ENCODE measurements around the gene GSN.

The GSN gene

DNA sequence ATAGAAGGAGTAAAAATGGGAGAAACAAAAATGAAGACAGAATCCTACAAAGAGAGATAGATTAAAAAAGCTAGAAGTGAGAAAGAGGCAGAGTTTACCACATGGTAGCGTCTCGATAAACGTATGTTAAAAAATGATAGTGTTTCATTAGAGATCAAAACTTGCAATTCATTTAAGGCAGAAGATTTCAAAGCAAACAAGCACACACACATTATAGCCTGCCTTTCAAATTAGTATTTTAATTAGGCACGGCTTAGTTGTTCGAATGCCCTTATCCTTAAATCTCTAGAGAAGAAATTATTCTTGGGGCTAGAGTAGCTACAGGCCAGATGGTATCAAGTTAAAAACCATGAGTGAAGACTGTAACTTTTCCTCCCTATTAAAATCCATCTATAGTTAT lies 96.1 kb downstream of the GSN start:
- Mint-ChIP-seq H3K27me3 (no peaks in the 10 kb centered on the region), H3K36me3 (ENCODE audit: insufficient read depth) (peaks cover 26% of the 10 kb centered on the region), H3K4me3 (peak overlapping the region; percentile 0 to 56), H3K4me1 (ENCODE audit: low read depth in 2 of 2) (peaks cover 36 to 76% of the 10 kb centered on the region in 2 donors), H3K9me3 (no peaks in the 10 kb centered on the region), H3K27ac (peak overlapping the region in 1 of 2 donors; percentile 88)
- ATAC-seq (replicated peaks) (no peak), DNase-seq (no peak)

- no peak for ATAC-seq (replicated peaks)
- Mint-ChIP-seq H3K27ac (peak overlapping the region; percentile 53 to 88), H3K4me1 (ENCODE audit: low read depth in 2 of 2) (peaks cover 31 to 68% of the 10 kb centered on the region in 2 donors), H3K9me3 (no peaks in the 10 kb centered on the region), H3K4me3 (peak overlapping the region; percentile 44 to 56), H3K36me3 (ENCODE audit: insufficient read depth) (peaks cover 29% of the 10 kb centered on the region), H3K27me3 (no peaks in the 10 kb centered on the region)
- no peak for DNase-seq
Observed at GRCh38 chr9:121364886-121365285, 96.9 kb downstream of the GSN start.

DNA sequence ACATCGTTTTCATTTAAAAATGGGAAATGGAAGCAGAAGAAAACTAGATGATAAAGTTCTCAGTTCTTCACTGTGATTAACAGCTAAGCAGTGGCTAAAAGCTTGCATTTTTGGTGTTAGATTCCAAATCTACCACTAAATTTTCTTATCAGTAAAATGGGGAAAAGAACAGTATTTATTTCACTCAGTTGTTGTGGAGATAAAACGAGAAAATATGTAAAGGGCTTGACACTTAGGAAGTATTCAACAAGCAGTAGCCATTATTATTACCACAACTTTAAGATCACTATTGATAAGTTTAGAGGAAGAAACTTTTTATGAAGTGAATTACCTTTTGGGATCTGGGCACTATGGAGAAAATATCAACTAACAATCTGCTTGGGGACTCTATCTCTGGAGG lies 97.6 kb downstream of the GSN start:
- Mint-ChIP-seq H3K36me3 (ENCODE audit: insufficient read depth) (peaks cover 34% of the 10 kb centered on the region), H3K4me3 (peak overlapping the region; percentile 44 to 56), H3K4me1 (ENCODE audit: low read depth in 2 of 2) (peaks cover 32 to 67% of the 10 kb centered on the region in 2 donors), H3K9me3 (peaks cover 0 to 5% of the 10 kb centered on the region in 2 donors), H3K27me3 (no peaks in the 10 kb centered on the region), H3K27ac (peak overlapping the region; percentile 53 to 88)
- no peak for ATAC-seq (replicated peaks)
- DNase-seq: no peak

- H3K36me3 Mint-ChIP-seq (ENCODE audit: insufficient read depth): peaks cover 26% of the 10 kb centered on the region
- no peak for ATAC-seq (replicated peaks)
- peaks cover 0 to 7% of the 10 kb centered on the region in 2 donors for H3K9me3 Mint-ChIP-seq
- H3K27me3 Mint-ChIP-seq: no peaks in the 10 kb centered on the region
- peaks cover 40 to 67% of the 10 kb centered on the region in 2 donors for H3K4me1 Mint-ChIP-seq (ENCODE audit: low read depth in 2 of 2)
- H3K27ac Mint-ChIP-seq: peak overlapping the region; percentile 88 to 89
- DNase-seq: no peak
- H3K4me3 Mint-ChIP-seq: peak overlapping the region; percentile 83 to 93
Observed at GRCh38 chr9:121366611-121367192, 98.7 kb downstream of the GSN start.

GRCh38 chr9:121367306-121368137 lies 99.6 kb downstream of the GSN start:
- peaks cover 0 to 7% of the 10 kb centered on the region in 2 donors for H3K9me3 Mint-ChIP-seq
- peaks cover 45 to 68% of the 10 kb centered on the region in 2 donors for H3K4me1 Mint-ChIP-seq (ENCODE audit: low read depth in 2 of 2)
- H3K36me3 Mint-ChIP-seq (ENCODE audit: insufficient read depth): peaks cover 24% of the 10 kb centered on the region
- H3K27me3 Mint-ChIP-seq: no peaks in the 10 kb centered on the region
- ATAC-seq (replicated peaks) (no peak), DNase-seq (no peak)
- H3K4me3 Mint-ChIP-seq: peak overlapping the region; percentile 83 to 93
- peak overlapping the region; percentile 88 to 89 for H3K27ac Mint-ChIP-seq

DNA sequence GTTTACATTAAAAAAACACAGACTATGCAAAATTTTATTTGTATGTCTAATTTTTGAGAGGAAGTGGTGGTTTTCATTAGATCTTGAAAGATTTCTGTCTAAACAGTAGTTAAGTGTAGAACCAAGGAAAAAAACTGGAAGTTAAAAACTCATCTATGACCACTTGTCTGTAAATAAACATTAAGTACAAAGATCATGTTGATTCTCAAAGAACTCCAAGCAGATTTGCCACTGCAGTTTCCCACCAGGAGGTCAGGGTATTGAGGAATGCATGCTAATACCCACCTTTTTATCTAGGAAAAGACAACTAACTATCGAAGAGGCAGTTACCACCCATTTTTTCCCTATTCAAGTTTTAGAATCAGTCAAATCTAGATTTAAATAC lies 100.2 kb downstream of the GSN start:
- Mint-ChIP-seq H3K9me3 (peaks cover 0 to 7% of the 10 kb centered on the region in 2 donors), H3K36me3 (ENCODE audit: insufficient read depth) (peaks cover 24% of the 10 kb centered on the region), H3K4me3 (peak overlapping the region; percentile 83 to 93), H3K4me1 (ENCODE audit: low read depth in 2 of 2) (peaks cover 45 to 67% of the 10 kb centered on the region in 2 donors), H3K27me3 (no peaks in the 10 kb centered on the region), H3K27ac (peak overlapping the region; percentile 83 to 88)
- no peak for ATAC-seq (replicated peaks)
- no peak for DNase-seq

GRCh38 chr9:121368745-121369144 lies 100.8 kb downstream of the GSN start:
- peaks cover 0 to 7% of the 10 kb centered on the region in 2 donors for H3K9me3 Mint-ChIP-seq
- H3K27ac Mint-ChIP-seq: peak overlapping the region; percentile 83 to 88
- ATAC-seq (replicated peaks): peak; percentile 12
- peaks cover 24% of the 10 kb centered on the region for H3K36me3 Mint-ChIP-seq (ENCODE audit: insufficient read depth)
- H3K27me3 Mint-ChIP-seq: no peaks in the 10 kb centered on the region
- DNase-seq: peak in 1 of 3 experiments; percentile 23
- H3K4me1 Mint-ChIP-seq (ENCODE audit: low read depth in 2 of 2): peaks cover 45 to 63% of the 10 kb centered on the region in 2 donors
- peak overlapping the region; percentile 83 to 93 for H3K4me3 Mint-ChIP-seq

- H3K4me1 Mint-ChIP-seq (ENCODE audit: low read depth in 2 of 2): peaks cover 43 to 55% of the 10 kb centered on the region in 2 donors
- H3K4me3 Mint-ChIP-seq: peak within 1 kb of the TSS; percentile 83 to 93
- DNase-seq (peak; percentile 75 to 79 (median 76)), ATAC-seq (replicated peaks) (peak; percentile 67)
- H3K9me3 Mint-ChIP-seq: peaks cover 0 to 7% of the 10 kb centered on the region in 2 donors
- H3K27ac Mint-ChIP-seq: peak within 1 kb of the TSS; percentile 83 to 88
- peaks cover 24% of the 10 kb centered on the region for H3K36me3 Mint-ChIP-seq (ENCODE audit: insufficient read depth)
- no peaks in the 10 kb centered on the region for H3K27me3 Mint-ChIP-seq
Observed at GRCh38 chr9:121369595-121370265, 101.8 kb downstream of the GSN start, which contains the start of gene STOM. Gene STOM (minus strand): TSS chr9:121370250. CDS start chr9:121370187, 63 bp downstream.

- H3K27me3 Mint-ChIP-seq: no peaks in the 10 kb centered on the region
- H3K9me3 Mint-ChIP-seq: peaks cover 0 to 7% of the 10 kb centered on the region in 2 donors
- peaks cover 32 to 44% of the 10 kb centered on the region in 2 donors for H3K4me1 Mint-ChIP-seq (ENCODE audit: low read depth in 2 of 2)
- peak overlapping the region in 1 of 2 donors; percentile 4 for H3K27ac Mint-ChIP-seq
- peak overlapping the region; percentile 56 to 83 for H3K4me3 Mint-ChIP-seq
- H3K36me3 Mint-ChIP-seq (ENCODE audit: insufficient read depth): peaks cover 23% of the 10 kb centered on the region
- ATAC-seq (replicated peaks) (no peak), DNase-seq (no peak)
Observed at GRCh38 chr9:121371495-121372061, 103.6 kb downstream of the GSN start.

- peaks cover 19% of the 10 kb centered on the region for H3K36me3 Mint-ChIP-seq (ENCODE audit: insufficient read depth)
- no peak overlapping the region for H3K4me3 Mint-ChIP-seq
- H3K9me3 Mint-ChIP-seq: peaks cover 0 to 7% of the 10 kb centered on the region in 2 donors
- H3K27ac Mint-ChIP-seq: peak overlapping the region in 1 of 2 donors; percentile 4
- H3K27me3 Mint-ChIP-seq: no peaks in the 10 kb centered on the region
- DNase-seq: no peak
- ATAC-seq (replicated peaks): no peak
- H3K4me1 Mint-ChIP-seq (ENCODE audit: low read depth in 2 of 2): peaks cover 27 to 36% of the 10 kb centered on the region in 2 donors
Observed at GRCh38 chr9:121372239-121373010, 104.5 kb downstream of the GSN start.

DNA sequence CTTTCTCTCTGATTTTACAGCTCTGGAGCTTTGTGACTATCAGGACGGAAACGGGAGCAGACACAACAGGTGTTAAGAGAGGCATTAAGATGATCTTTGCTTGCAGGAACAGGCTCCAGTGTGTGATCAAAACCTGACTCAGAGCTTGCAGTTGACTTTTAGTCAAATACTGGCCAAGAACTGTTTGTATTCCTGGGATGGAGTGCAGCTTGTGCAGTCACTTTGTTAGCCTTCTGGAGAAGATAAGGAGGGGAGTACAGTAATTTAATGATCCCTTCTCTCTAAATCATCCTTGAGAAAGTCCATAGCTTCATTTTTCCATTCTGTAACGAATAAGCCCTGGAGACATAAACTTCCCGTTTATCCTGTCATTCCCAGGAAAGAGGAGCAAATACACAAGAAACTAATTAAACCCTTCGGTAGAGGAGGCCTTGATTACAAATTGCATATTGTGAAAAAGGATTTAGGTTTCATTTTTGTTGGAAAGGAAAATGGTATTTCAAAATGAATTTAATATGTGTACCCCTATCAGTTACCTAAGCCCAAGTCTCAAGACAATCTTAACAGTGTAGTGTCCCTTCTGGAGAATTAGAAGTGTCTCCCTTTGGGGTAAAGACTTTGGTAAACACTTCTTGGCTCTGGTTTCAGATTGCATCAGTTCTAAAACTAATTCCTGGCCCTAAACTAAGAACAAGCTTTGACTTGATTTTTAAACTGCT lies 105.2 kb downstream of the GSN start:
- H3K27ac Mint-ChIP-seq: peak overlapping the region in 1 of 2 donors; percentile 2
- H3K27me3 Mint-ChIP-seq: no peaks in the 10 kb centered on the region
- ATAC-seq (replicated peaks) (no peak), DNase-seq (no peak)
- peaks cover 27 to 28% of the 10 kb centered on the region in 2 donors for H3K4me1 Mint-ChIP-seq (ENCODE audit: low read depth in 2 of 2)
- H3K9me3 Mint-ChIP-seq: peaks cover 0 to 7% of the 10 kb centered on the region in 2 donors
- H3K36me3 Mint-ChIP-seq (ENCODE audit: insufficient read depth): peaks cover 19% of the 10 kb centered on the region
- H3K4me3 Mint-ChIP-seq: no peak overlapping the region

DNA sequence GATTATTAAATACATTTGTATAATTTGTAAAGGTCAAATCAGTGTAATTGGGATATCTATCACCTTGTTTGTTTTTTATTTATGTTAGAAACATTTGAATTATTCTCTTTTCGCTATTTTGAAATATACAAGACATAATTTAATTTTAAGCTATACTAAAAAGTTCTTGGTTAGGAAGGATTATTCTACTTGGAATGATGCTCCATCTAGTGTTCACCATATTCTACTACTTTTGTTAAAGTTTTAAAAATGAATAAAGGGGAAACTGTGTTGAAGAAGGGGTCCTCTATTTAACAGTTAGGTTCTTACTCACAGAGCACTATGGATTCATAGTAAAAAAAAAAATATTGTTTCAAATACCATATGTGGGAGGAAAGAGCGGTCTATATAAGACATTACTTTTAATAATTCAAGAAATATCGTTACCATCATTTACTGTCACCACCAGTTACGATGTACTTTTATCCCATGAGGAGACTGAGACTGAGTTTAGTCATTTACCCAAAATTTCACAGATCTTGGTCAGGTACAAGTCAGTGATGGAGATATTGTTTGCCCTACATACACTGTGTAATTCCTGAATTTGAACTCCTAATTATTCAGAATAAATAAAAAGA lies 108.4 kb downstream of the GSN start:
- Mint-ChIP-seq H3K9me3 (no peaks in the 10 kb centered on the region), H3K36me3 (ENCODE audit: insufficient read depth) (no peaks in the 10 kb centered on the region), H3K27ac (no peak overlapping the region), H3K27me3 (no peaks in the 10 kb centered on the region), H3K4me1 (ENCODE audit: low read depth in 2 of 2) (peaks cover 15 to 19% of the 10 kb centered on the region in 2 donors), H3K4me3 (no peak overlapping the region)
- no peak for DNase-seq
- ATAC-seq (replicated peaks): peak; percentile 42
